ENCODE data around the gene ATG13.
"Not testable (repeated sequence)": the region's sequence is repeated elsewhere in the genome, so short reads cannot be mapped to it uniquely, and the experiment has no call there.

Gene ATG13

GRCh38 chr11:46669711-46670139, 52.4 kb downstream of the ATG13 start:
- H3K27me3 ChIP-seq (ENCODE audit: control insufficient read depth, insufficient read depth, low read length), result no peaks in the 10 kb centered on the region

GRCh38 chr11:46670521-46670920, 53.2 kb downstream of the ATG13 start:
- H3K4me2 ChIP-seq (ENCODE audit: low read length); H3K9me3 ChIP-seq (replicated peaks; ENCODE audit: low read length); H3K27me3 ChIP-seq (ENCODE audit: control insufficient read depth, insufficient read depth, low read length); H3K4me3 ChIP-seq (ENCODE audit: low read length): not testable (repeated sequence)
- H3K9ac ChIP-seq (ENCODE audit: low read depth, low read length), result peak overlapping the region; percentile 24
- H3K36me3 ChIP-seq (ENCODE audit: insufficient read depth, low read length), result peaks cover 53% of the 10 kb centered on the region
- peaks cover 34% of the 10 kb centered on the region for H3K4me1 ChIP-seq (ENCODE audit: control insufficient read depth, insufficient read depth, low read length)

More at GRCh38 chr11:46669711-46670139, 52.4 kb downstream of the ATG13 start:
- Histone ChIP-seq H3K36me3 (ENCODE audit: insufficient read depth, low read length) (peaks cover 61% of the 10 kb centered on the region), H3K4me2 (ENCODE audit: low read length) (no peak overlapping the region), H3K4me3 (ENCODE audit: low read length) (no peak overlapping the region), H3K4me1 (ENCODE audit: control insufficient read depth, insufficient read depth, low read length) (peaks cover 26% of the 10 kb centered on the region), H3K9ac (ENCODE audit: low read depth, low read length) (no peak overlapping the region), H3K9me3 (replicated peaks; ENCODE audit: low read length) (no peaks in the 10 kb centered on the region)

- Histone ChIP-seq H3K9me3 (replicated peaks; ENCODE audit: low read length) (no peaks in the 10 kb centered on the region), H3K27me3 (ENCODE audit: control insufficient read depth, insufficient read depth, low read length) (no peaks in the 10 kb centered on the region), H3K4me2 (ENCODE audit: low read length) (no peak overlapping the region), H3K36me3 (ENCODE audit: insufficient read depth, low read length) (peaks cover 54% of the 10 kb centered on the region), H3K4me1 (ENCODE audit: control insufficient read depth, insufficient read depth, low read length) (peaks cover 48% of the 10 kb centered on the region), H3K9ac (ENCODE audit: low read depth, low read length) (peak overlapping the region; percentile 32), H3K4me3 (ENCODE audit: low read length) (no peak overlapping the region)
Observed at GRCh38 chr11:46671958-46672315, 54.6 kb downstream of the ATG13 start.

- H3K4me1 ChIP-seq (ENCODE audit: control insufficient read depth, insufficient read depth, low read length), result peaks cover 48% of the 10 kb centered on the region
- no peak overlapping the region for H3K9ac ChIP-seq (ENCODE audit: low read depth, low read length)
- H3K36me3 ChIP-seq (ENCODE audit: insufficient read depth, low read length), result peaks cover 59% of the 10 kb centered on the region
Observed at GRCh38 chr11:46672381-46672839, 55.1 kb downstream of the ATG13 start.

GRCh38 chr11:46673713-46674462, 56.5 kb downstream of the ATG13 start:
- peaks cover 59% of the 10 kb centered on the region for H3K36me3 ChIP-seq (ENCODE audit: insufficient read depth, low read length)
- H3K27me3 ChIP-seq (ENCODE audit: control insufficient read depth, insufficient read depth, low read length), result no peaks in the 10 kb centered on the region
- H3K9me3 ChIP-seq (replicated peaks; ENCODE audit: low read length), result no peaks in the 10 kb centered on the region
- no peak overlapping the region for H3K9ac ChIP-seq (ENCODE audit: low read depth, low read length)
- H3K4me3 ChIP-seq (ENCODE audit: low read length), result no peak overlapping the region
- H3K4me2 ChIP-seq (ENCODE audit: low read length), result no peak overlapping the region
- H3K4me1 ChIP-seq (ENCODE audit: control insufficient read depth, insufficient read depth, low read length), result peaks cover 55% of the 10 kb centered on the region

More at GRCh38 chr11:46672381-46672839, 55.1 kb downstream of the ATG13 start:
- Histone ChIP-seq H3K4me2 (ENCODE audit: low read length) (no peak overlapping the region), H3K4me3 (ENCODE audit: low read length) (no peak overlapping the region), H3K9me3 (replicated peaks; ENCODE audit: low read length) (no peaks in the 10 kb centered on the region), H3K27me3 (ENCODE audit: control insufficient read depth, insufficient read depth, low read length) (no peaks in the 10 kb centered on the region)

GRCh38 chr11:46674463-46675287, 57.3 kb downstream of the ATG13 start:
- peaks cover 55% of the 10 kb centered on the region for H3K4me1 ChIP-seq (ENCODE audit: control insufficient read depth, insufficient read depth, low read length)
- peak overlapping the region; percentile 48 for H3K4me2 ChIP-seq (ENCODE audit: low read length)
- no peaks in the 10 kb centered on the region for H3K9me3 ChIP-seq (replicated peaks; ENCODE audit: low read length)
- peak overlapping the region; percentile 67 for H3K9ac ChIP-seq (ENCODE audit: low read depth, low read length)
- H3K27me3 ChIP-seq (ENCODE audit: control insufficient read depth, insufficient read depth, low read length), result no peaks in the 10 kb centered on the region
- no peak overlapping the region for H3K4me3 ChIP-seq (ENCODE audit: low read length)
- H3K36me3 ChIP-seq (ENCODE audit: insufficient read depth, low read length), result peaks cover 60% of the 10 kb centered on the region

- Histone ChIP-seq H3K4me2 (ENCODE audit: low read length) (peak overlapping the region; percentile 48), H3K4me1 (ENCODE audit: control insufficient read depth, insufficient read depth, low read length) (peaks cover 55% of the 10 kb centered on the region), H3K27me3 (ENCODE audit: control insufficient read depth, insufficient read depth, low read length) (no peaks in the 10 kb centered on the region), H3K4me3 (ENCODE audit: low read length) (no peak overlapping the region), H3K9ac (ENCODE audit: low read depth, low read length) (peak overlapping the region; percentile 67), H3K36me3 (ENCODE audit: insufficient read depth, low read length) (peaks cover 63% of the 10 kb centered on the region), H3K9me3 (replicated peaks; ENCODE audit: low read length) (no peaks in the 10 kb centered on the region)
Observed at GRCh38 chr11:46675288-46675851, 58.0 kb downstream of the ATG13 start.

GRCh38 chr11:46675949-46676348, 58.6 kb downstream of the ATG13 start:
- H3K27me3 ChIP-seq (ENCODE audit: control insufficient read depth, insufficient read depth, low read length), result no peaks in the 10 kb centered on the region
- peak overlapping the region; percentile 67 for H3K9ac ChIP-seq (ENCODE audit: low read depth, low read length)
- H3K4me3 ChIP-seq (ENCODE audit: low read length), result no peak overlapping the region
- H3K4me2 ChIP-seq (ENCODE audit: low read length), result peak overlapping the region; percentile 48
- H3K4me1 ChIP-seq (ENCODE audit: control insufficient read depth, insufficient read depth, low read length), result peaks cover 49% of the 10 kb centered on the region
- H3K9me3 ChIP-seq (replicated peaks; ENCODE audit: low read length), result no peaks in the 10 kb centered on the region
- H3K36me3 ChIP-seq (ENCODE audit: insufficient read depth, low read length), result peaks cover 67% of the 10 kb centered on the region

- Histone ChIP-seq H3K4me1 (ENCODE audit: control insufficient read depth, insufficient read depth, low read length) (peaks cover 44% of the 10 kb centered on the region), H3K4me2 (ENCODE audit: low read length) (no peak overlapping the region), H3K27me3 (ENCODE audit: control insufficient read depth, insufficient read depth, low read length) (no peaks in the 10 kb centered on the region), H3K9me3 (replicated peaks; ENCODE audit: low read length) (no peaks in the 10 kb centered on the region), H3K36me3 (ENCODE audit: insufficient read depth, low read length) (peaks cover 72% of the 10 kb centered on the region), H3K4me3 (ENCODE audit: low read length) (no peak overlapping the region), H3K9ac (ENCODE audit: low read depth, low read length) (no peak overlapping the region)
Observed at GRCh38 chr11:46676436-46677158, 59.2 kb downstream of the ATG13 start.

GRCh38 chr11:46677169-46677568, 59.8 kb downstream of the ATG13 start:
- peaks cover 38% of the 10 kb centered on the region for H3K4me1 ChIP-seq (ENCODE audit: control insufficient read depth, insufficient read depth, low read length)
- no peak overlapping the region for H3K4me3 ChIP-seq (ENCODE audit: low read length)
- H3K9ac ChIP-seq (ENCODE audit: low read depth, low read length), result no peak overlapping the region
- no peaks in the 10 kb centered on the region for H3K9me3 ChIP-seq (replicated peaks; ENCODE audit: low read length)
- H3K36me3 ChIP-seq (ENCODE audit: insufficient read depth, low read length), result peaks cover 72% of the 10 kb centered on the region
- no peak overlapping the region for H3K4me2 ChIP-seq (ENCODE audit: low read length)
- no peaks in the 10 kb centered on the region for H3K27me3 ChIP-seq (ENCODE audit: control insufficient read depth, insufficient read depth, low read length)

Data from skeletal muscle satellite cell (primary cell).